Ectodermal cell (in vitro differentiated cells): ENCODE measurements around the gene MDN1.

ENCODE experiments used
- H3K27ac ChIP-seq: 2 replicates; pipeline ENCODE4 v1.7.0; 2013; ENCODE audit warnings: mild to moderate bottlenecking, low read depth, low read length; ENCODE audit not compliant: insufficient read depth, poor library complexity, severe bottlenecking
- H3K27me3 ChIP-seq: 2 replicates; pipeline ENCODE4 v1.7.0; 2013; ENCODE audit warnings: mild to moderate bottlenecking, low read length; ENCODE audit not compliant: insufficient read depth, control insufficient read depth, poor library complexity, severe bottlenecking
- H3K36me3 ChIP-seq: one replicate; pipeline ENCODE4 v1.7.0; 2013; ENCODE audit warnings: low read length; ENCODE audit not compliant: control insufficient read depth, insufficient read depth
- H3K4me1 ChIP-seq: one replicate; pipeline ENCODE4 v1.7.0; 2013; ENCODE audit warnings: low read length; ENCODE audit not compliant: control insufficient read depth, insufficient read depth
- H3K4me3 ChIP-seq: 2 replicates; pipeline ENCODE4 v1.7.0; 2013; ENCODE audit warnings: low read depth, low read length, control low read depth; ENCODE audit not compliant: insufficient read depth
- H3K9me3 ChIP-seq: 2 replicates; pipeline ENCODE4 v1.7.0; 2013; ENCODE audit warnings: mild to moderate bottlenecking, low read length, moderate library complexity; ENCODE audit not compliant: control insufficient read depth
- WGBS, 2 experiments: methylation state at CpG; one replicate each; pipeline ENCODE4 v1.1.7; 2013; ENCODE audit warnings: missing lambda C conversion rate in 2 of 2; 5-methylcytosine and 5-hydroxymethylcytosine counted together

Gene MDN1

GRCh38 chr6:89775150-89775549 is 44.4 kb downstream of the MDN1 start:
- H3K4me1 ChIP-seq: no peaks in the 10 kb centered on the region
- H3K36me3 ChIP-seq: peaks cover 38% of the 10 kb centered on the region
- no peak overlapping the region for H3K27ac ChIP-seq
- no peaks in the 10 kb centered on the region for H3K9me3 ChIP-seq
- H3K27me3 ChIP-seq: no peaks in the 10 kb centered on the region
- 79 to 88% methylated on average over 1 of the region's 1 CpG for WGBS, 2 experiments
- no peak overlapping the region for H3K4me3 ChIP-seq

DNA sequence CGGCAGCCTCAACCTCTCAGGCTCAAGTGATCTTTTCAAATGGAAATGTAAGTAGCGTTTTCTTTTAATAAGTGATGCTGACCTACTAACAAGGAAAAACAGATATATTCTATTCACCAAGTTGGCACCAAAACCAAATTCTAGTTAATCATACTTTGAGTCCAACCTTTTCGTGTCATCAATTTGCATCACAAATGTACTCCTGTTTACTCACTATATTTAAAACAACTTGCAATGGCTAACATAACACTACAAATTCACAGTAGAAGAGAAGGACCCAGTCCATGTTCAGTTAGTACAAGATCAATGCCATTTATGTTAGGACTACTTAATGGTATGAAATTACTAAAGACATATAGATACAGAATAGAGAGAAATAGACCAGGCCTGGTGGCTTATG is 50.0 kb downstream of the MDN1 start:
- Histone ChIP-seq H3K4me1 (no peaks in the 10 kb centered on the region), H3K27ac (no peak overlapping the region), H3K9me3 (no peaks in the 10 kb centered on the region), H3K27me3 (no peaks in the 10 kb centered on the region), H3K36me3 (peaks cover 24% of the 10 kb centered on the region), H3K4me3 (no peak overlapping the region)
- WGBS, 2 experiments: 91 to 97% methylated on average over 3 of the region's 3 CpGs

- Histone ChIP-seq H3K4me3 (no peak overlapping the region), H3K27ac (no peak overlapping the region), H3K4me1 (no peaks in the 10 kb centered on the region), H3K9me3 (no peaks in the 10 kb centered on the region), H3K36me3 (peaks cover 21% of the 10 kb centered on the region), H3K27me3 (no peaks in the 10 kb centered on the region)
- WGBS, 2 experiments: 88% methylated on average over 6 of the region's 6 CpGs
These were observed 51.3 kb downstream of the MDN1 start for GRCh38 chr6:89768324-89768723.

GRCh38 chr6:89763550-89763949 is 56.0 kb downstream of the MDN1 start:
- Histone ChIP-seq H3K4me3 (no peak overlapping the region), H3K36me3 (peaks cover 16% of the 10 kb centered on the region), H3K4me1 (no peaks in the 10 kb centered on the region), H3K9me3 (no peaks in the 10 kb centered on the region), H3K27ac (no peak overlapping the region), H3K27me3 (no peaks in the 10 kb centered on the region)
- 88 to 100% methylated on average over 1 to 2 of the region's 2 CpGs for WGBS, 2 experiments

DNA sequence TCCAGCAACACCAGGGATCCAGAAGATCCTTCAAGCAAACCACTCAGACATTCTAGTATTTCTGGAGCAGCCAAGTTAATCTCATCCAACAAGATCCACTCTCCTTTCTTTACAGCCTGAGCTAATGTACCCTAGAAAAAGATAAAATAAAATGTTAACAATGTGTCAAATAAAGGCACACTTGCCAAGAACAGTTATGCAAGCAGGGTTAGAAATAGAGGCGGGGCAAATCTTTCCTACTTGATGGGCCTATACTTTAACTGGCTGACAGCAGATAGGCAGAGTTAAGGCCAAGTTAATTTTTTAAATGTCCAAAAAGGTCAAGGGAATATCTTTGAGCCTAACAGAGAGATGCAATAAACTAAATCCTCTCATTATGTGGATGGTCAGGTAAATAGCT is 60.8 kb downstream of the MDN1 start:
- Histone ChIP-seq H3K9me3 (no peaks in the 10 kb centered on the region), H3K4me1 (no peaks in the 10 kb centered on the region), H3K36me3 (peaks cover 15% of the 10 kb centered on the region), H3K27ac (no peak overlapping the region), H3K27me3 (no peaks in the 10 kb centered on the region), H3K4me3 (no peak overlapping the region)
- WGBS, 2 experiments: 94 to 98% methylated on average over 1 of the region's 1 CpG

- no peaks in the 10 kb centered on the region for H3K4me1 ChIP-seq
- 95% methylated on average over 5 of the region's 5 CpGs for WGBS, 2 experiments
- H3K27ac ChIP-seq: no peak overlapping the region
- H3K9me3 ChIP-seq: no peaks in the 10 kb centered on the region
- peaks cover 29% of the 10 kb centered on the region for H3K36me3 ChIP-seq
- no peaks in the 10 kb centered on the region for H3K27me3 ChIP-seq
- H3K4me3 ChIP-seq: no peak overlapping the region
These were observed 69.3 kb downstream of the MDN1 start for GRCh38 chr6:89750338-89750737.

- H3K9me3 ChIP-seq: no peaks in the 10 kb centered on the region
- WGBS, 2 experiments: 100% methylated on average over 1 of the region's 1 CpG; no CpG with 5 or more reads in 1 of the 2 experiments
These were observed 69.7 kb downstream of the MDN1 start for GRCh38 chr6:89749918-89750317.

GRCh38 chr6:89745716-89746115 is 73.9 kb downstream of the MDN1 start:
- WGBS, 2 experiments: 99 to 100% methylated on average over 4 of the region's 4 CpGs
- no peak overlapping the region for H3K4me3 ChIP-seq
- no peaks in the 10 kb centered on the region for H3K9me3 ChIP-seq
- H3K27me3 ChIP-seq: no peaks in the 10 kb centered on the region
- no peaks in the 10 kb centered on the region for H3K4me1 ChIP-seq
- no peak overlapping the region for H3K27ac ChIP-seq
- peaks cover 33% of the 10 kb centered on the region for H3K36me3 ChIP-seq

More at GRCh38 chr6:89749918-89750317, 69.7 kb downstream of the MDN1 start:
- no peaks in the 10 kb centered on the region for H3K4me1 ChIP-seq
- H3K4me3 ChIP-seq: no peak overlapping the region
- H3K27me3 ChIP-seq: no peaks in the 10 kb centered on the region
- no peak overlapping the region for H3K27ac ChIP-seq
- peaks cover 26% of the 10 kb centered on the region for H3K36me3 ChIP-seq

- H3K36me3 ChIP-seq: peaks cover 29% of the 10 kb centered on the region
- no peaks in the 10 kb centered on the region for H3K9me3 ChIP-seq
- H3K4me3 ChIP-seq: no peak overlapping the region
- no peaks in the 10 kb centered on the region for H3K27me3 ChIP-seq
- H3K27ac ChIP-seq: no peak overlapping the region
- H3K4me1 ChIP-seq: no peaks in the 10 kb centered on the region
- 97% methylated on average over 4 of the region's 5 CpGs; no CpG with 5 or more reads in 1 of the 2 experiments for WGBS, 2 experiments
These were observed 74.5 kb downstream of the MDN1 start for GRCh38 chr6:89745096-89745495.

DNA sequence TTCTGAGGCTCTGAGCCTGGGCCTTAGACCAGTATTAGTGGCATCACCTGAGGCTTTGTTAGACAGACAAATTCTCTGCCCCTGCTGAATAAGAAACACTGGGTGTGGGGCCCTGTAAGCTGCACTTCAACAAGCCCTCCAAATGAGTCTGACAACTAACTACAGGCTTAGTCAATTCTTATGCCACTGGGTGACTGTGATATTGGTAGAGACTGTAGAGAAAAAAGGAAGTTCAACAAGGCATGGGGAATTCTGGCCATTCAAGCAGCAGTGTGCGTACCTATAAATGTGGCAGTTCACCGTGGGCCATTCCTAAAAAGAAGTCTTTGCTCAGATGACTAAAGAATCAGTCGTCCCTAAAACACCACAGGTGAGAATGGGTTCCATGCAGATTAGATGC is 82.7 kb downstream of the MDN1 start:
- no peak overlapping the region for H3K4me3 ChIP-seq
- peaks cover 37% of the 10 kb centered on the region for H3K36me3 ChIP-seq
- no peaks in the 10 kb centered on the region for H3K27me3 ChIP-seq
- no peaks in the 10 kb centered on the region for H3K4me1 ChIP-seq
- no peak overlapping the region for H3K27ac ChIP-seq
- H3K9me3 ChIP-seq: no peaks in the 10 kb centered on the region
- WGBS, 2 experiments: 92 to 98% methylated on average over 3 of the region's 3 CpGs

DNA sequence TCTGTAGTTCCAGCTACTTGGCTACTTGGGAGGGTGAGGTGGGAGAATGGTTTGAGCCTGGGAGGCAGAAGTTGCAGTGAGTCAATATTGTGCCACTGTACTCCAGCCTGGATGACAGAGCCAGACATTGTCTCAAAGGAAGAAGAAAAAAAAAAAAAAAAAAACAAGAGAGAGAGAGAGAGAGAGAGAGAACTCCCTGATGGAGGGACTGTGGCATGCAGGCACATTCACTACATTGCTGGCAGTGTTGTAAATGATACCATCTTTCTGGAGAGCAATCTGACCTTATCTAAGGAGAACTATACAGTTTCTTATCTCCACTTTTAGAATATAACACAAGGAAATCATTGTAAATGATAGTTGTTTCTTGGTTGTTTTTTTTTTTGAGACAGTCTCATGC is 85.1 kb downstream of the MDN1 start:
- Histone ChIP-seq H3K27ac (no peak overlapping the region), H3K9me3 (no peaks in the 10 kb centered on the region), H3K36me3 (peaks cover 44% of the 10 kb centered on the region), H3K27me3 (no peaks in the 10 kb centered on the region), H3K4me3 (no peak overlapping the region), H3K4me1 (no peaks in the 10 kb centered on the region)
